Epithelial cell of esophagus (primary cell): ENCODE measurements around the gene VIPR2.
"Not testable (repeated sequence)": the region's sequence is repeated elsewhere in the genome, so short reads cannot be mapped to it uniquely, and the experiment has no call there.

Experiments
- DNase-seq: peaks from one replicate; pipeline ENCODE4 v3.0.0; 2010; ENCODE audit warnings: low read depth
- H3K4me3 ChIP-seq: 2 replicates; pipeline ENCODE4 v1.5.1; 2011; ENCODE audit warnings: mild to moderate bottlenecking, low read length, control low read depth
- CTCF ChIP-seq: IDR thresholded peaks from 2 replicates; pipeline ENCODE4 v1.5.1; 2011; ENCODE audit warnings: low read depth, mild to moderate bottlenecking, low read length, control low read depth, inconsistent platforms; ENCODE audit not compliant: insufficient read depth; ENCODE audit errors: missing control alignments

The VIPR2 gene

DNA sequence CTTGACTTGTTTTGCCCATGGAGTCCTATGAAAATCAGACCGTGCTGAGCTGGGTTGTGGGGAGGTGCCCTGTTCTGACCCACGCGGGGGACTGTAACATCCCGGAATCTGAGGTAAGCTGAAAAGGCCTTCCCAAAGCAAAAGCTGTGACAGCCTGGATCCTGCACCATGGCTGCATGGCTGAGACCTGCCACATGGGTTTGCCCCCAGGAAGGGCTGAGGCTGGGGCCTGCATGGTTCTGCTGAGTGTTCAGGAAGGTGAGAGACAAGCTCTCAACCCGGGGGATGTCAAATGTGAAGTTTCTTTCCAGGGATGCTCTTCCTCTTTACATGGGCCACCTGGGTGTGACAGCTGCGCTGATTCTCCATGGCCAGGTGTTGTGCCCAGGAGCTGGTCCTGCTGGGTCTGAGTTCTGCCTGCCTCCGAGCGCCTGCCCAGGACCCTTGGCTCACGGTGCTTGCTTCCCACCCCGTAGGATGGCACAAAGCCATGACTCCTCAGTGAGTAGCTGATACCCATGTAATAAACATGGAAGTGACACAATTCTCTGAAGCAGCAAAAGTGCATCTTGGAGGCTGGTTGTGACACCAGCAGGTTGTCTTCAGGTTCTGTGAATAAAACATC lies 58.3 kb downstream of the VIPR2 start:
- no peak for DNase-seq
- no peak for TF ChIP-seq CTCF
- no peak overlapping the region for H3K4me3 ChIP-seq

DNA sequence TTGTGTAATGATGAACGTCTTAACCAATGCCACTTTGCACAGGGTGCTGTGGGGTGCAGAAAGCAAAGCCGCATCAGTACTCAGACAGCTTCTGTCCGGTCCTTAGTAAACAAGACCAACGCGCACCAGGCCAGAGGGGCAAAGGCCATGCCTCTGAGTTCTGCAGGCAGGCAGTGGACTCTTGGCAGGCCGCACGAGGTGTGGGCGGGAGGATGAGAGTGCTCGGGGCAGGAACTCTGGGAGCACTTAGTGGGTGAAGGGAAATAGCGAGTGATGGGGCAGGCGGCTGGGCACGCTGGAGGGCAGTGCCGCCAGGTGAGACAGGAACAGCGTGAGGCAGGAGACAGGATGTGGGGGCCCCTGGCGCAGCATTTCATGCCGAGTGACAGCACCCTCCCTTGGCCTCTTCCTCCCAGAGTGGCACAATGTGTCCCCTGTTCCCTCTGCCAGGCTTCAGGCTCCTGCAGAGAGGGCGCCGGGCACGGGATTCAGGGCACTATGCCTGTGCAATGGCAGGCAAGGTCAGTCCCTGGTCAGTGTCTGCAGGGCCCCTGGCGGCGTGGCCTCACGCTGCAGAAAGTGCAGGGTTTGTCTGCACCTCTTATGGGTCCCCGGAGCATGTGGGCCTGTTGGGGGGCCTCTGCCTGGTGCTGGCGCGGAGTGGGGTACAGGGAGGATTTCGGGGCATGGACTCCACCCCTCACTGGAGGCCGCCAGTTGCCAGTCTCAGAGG lies 60.4 kb downstream of the VIPR2 start:
- no peak for DNase-seq
- TF ChIP-seq CTCF: no peak
- H3K4me3 ChIP-seq: no peak overlapping the region

GRCh38 chr7:159083698-159084068 lies 61.0 kb downstream of the VIPR2 start:
- DNase-seq: no peak
- TF ChIP-seq CTCF: no peak
- H3K4me3 ChIP-seq: no peak overlapping the region

GRCh38 chr7:159083001-159083697 lies 61.5 kb downstream of the VIPR2 start:
- no peak for DNase-seq
- no peak for TF ChIP-seq CTCF
- no peak overlapping the region for H3K4me3 ChIP-seq

DNA sequence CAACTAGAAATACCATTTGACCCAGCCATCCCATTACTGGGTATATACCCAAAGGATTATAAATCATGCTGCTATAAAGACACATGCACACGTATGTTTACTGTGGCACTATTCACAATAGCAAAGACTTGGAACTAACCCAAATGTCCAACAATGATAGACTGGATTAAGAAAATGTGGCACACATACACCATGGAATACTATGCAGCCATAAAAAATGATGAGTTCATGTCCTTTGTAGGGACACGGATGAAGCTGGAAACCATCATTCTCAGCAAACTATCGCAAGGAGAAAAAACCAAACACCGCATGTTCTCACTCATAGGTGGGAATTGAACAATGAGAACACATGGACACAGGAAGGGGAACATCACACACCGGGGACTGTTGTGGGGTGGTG lies 62.6 kb downstream of the VIPR2 start:
- DNase-seq, H3K4me3 ChIP-seq: not testable (repeated sequence)

- DNase-seq: no peak
- TF ChIP-seq CTCF: no peak
Measured at GRCh38 chr7:159078911-159079270, 65.8 kb downstream of the VIPR2 start.

DNA sequence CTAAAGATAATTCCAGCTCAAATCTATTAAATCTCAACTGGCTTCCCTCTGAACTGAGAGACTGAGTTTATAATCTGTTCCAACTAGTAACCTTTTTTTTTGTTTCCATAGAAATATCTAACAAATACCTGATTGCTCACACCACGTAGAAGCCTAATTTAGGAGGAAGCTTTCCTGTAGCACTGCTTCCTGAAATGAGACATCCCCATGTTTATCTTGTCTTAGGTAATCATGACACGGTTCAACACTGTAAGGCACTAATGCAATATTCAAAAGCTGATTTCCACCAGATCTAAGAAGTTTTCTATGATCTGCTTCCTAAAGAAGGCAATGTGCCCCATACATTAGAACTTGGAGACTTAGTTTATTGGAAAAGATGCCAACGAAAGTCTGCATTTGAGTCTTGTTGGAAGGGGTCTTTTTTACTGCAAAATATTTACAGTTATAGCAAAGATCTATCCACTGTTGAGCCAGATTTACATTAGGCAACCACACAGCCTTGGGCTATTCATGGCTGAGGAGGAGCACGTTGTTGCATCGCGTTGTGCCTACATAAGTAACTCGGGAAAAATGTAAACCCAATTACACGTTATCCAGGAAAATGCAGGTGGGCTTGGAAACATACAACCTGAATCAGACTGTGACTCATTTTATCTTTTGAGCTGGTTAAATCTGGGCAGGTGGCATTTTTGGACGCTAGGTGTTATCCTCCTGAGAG lies 66.3 kb downstream of the VIPR2 start:
- no peak overlapping the region for H3K4me3 ChIP-seq
- no peak for TF ChIP-seq CTCF
- peak; percentile 1 for DNase-seq

More at GRCh38 chr7:159078911-159079270, 65.8 kb downstream of the VIPR2 start:
- H3K4me3 ChIP-seq: no peak overlapping the region
